CD4-positive, alpha-beta memory T cell (primary cell): ENCODE results near the gene SH3D19. TPM values are rescaled to one million over a fixed set of nuclear protein-coding genes. Genes with fewer than 3 reads are reported as not detected.

Experiments
- CTCF ChIA-PET: fragments of 350-600 bp; sonication (Branson Sonifier 250); formaldehyde crosslinking; loops from one replicate; lab custom pipeline; 2021; ENCODE audit warnings: inconsistent platforms; ENCODE audit not compliant: partially characterized antibody; lab: Charles Lee
- POLR2A ChIA-PET: fragments of 350-600 bp; sonication (Branson Sonifier 250); formaldehyde crosslinking; loops from one replicate; lab custom pipeline; 2021; ENCODE audit not compliant: partially characterized antibody; lab: Charles Lee
- DNase-seq, 5 donors: peaks; one replicate each; pipeline versions ENCODE4 v3.0.0 to v3.0.0-alpha.2; 2020 to 2022; ENCODE audit warnings: mixed read lengths in 1 of 5
- H3K27ac ChIP-seq: one replicate; pipeline ENCODE4 v1.7.0; 2013; ENCODE audit warnings: low read depth, low read length
- H3K27me3 ChIP-seq: 2 replicates; pipeline ENCODE4 v1.7.0; 2013; ENCODE audit warnings: mild to moderate bottlenecking, low read length, moderate library complexity; ENCODE audit not compliant: insufficient read depth
- H3K36me3 ChIP-seq: 2 replicates; pipeline ENCODE4 v1.7.0; 2013; ENCODE audit warnings: mild to moderate bottlenecking, low read length, moderate library complexity; ENCODE audit not compliant: insufficient read depth
- H3K4me1 ChIP-seq: 2 replicates; pipeline ENCODE4 v1.7.0; 2013; ENCODE audit warnings: mild to moderate bottlenecking, low read length, moderate library complexity; ENCODE audit not compliant: insufficient read depth
- H3K4me3 ChIP-seq, 2 donors: one replicate each; pipeline ENCODE4 v1.7.0; 2013; ENCODE audit warnings: low read length in 2 of 2, mild to moderate bottlenecking in 1 of 2
- H3K9me3 ChIP-seq, 2 donors: one replicate each; pipeline ENCODE4 v1.7.0; 2013; ENCODE audit warnings: low read length in 2 of 2, control low read depth in 1 of 2; ENCODE audit not compliant: control insufficient read depth in 1 of 2
- H3K27ac Mint-ChIP-seq, 7 donors: one replicate each; pipeline ENCODE4 v1.8.0; 2020 to 2021; ENCODE audit warnings: mixed read lengths in 7 of 7, mild to moderate bottlenecking in 6 of 7, inconsistent platforms in 3 of 7, moderate library complexity in 3 of 7
- H3K27me3 Mint-ChIP-seq, 2 donors: one replicate each; pipeline ENCODE4 v1.8.0; 2020 to 2021; ENCODE audit warnings: mixed read lengths in 2 of 2
- H3K36me3 Mint-ChIP-seq, 2 donors: one replicate each; pipeline ENCODE4 v1.8.0; 2020 to 2021; ENCODE audit warnings: mixed read lengths in 2 of 2, inconsistent platforms in 1 of 2, mild to moderate bottlenecking in 1 of 2
- H3K4me1 Mint-ChIP-seq, 4 donors: one replicate each; pipeline ENCODE4 v1.8.0; 2020 to 2021; ENCODE audit warnings: mixed read lengths in 4 of 4, mild to moderate bottlenecking in 1 of 4
- H3K4me3 Mint-ChIP-seq, 8 donors: one replicate each; pipeline ENCODE4 v1.8.0; 2020 to 2021; ENCODE audit warnings: mixed read lengths in 8 of 8, mild to moderate bottlenecking in 7 of 8, moderate library complexity in 6 of 8, inconsistent platforms in 3 of 8
- H3K9me3 Mint-ChIP-seq, 8 donors: one replicate each; pipeline ENCODE4 v1.8.0; 2020 to 2021; ENCODE audit warnings: mixed read lengths in 8 of 8, mild to moderate bottlenecking in 5 of 8, inconsistent platforms in 3 of 8, moderate library complexity in 1 of 8
- intact Hi-C: fragments of 100-400 bp; cut with micrococcal nuclease; formaldehyde crosslinking; loops from one replicate; pipeline ENCODE4 v1.15.1; 2023
- polyA plus RNA-seq, 2 donors: library from polyadenylated mRNA; unstranded; fragments of 300-500 nt; fragmentation: Illumina TruSeq; gene quantifications; one replicate each; pipeline ENCODE4 v1.2.3, GENCODE V29; 2021
- total RNA-seq, 2 experiments: library from RNA; stranded (reverse); gene quantifications; one replicate each; pipeline ENCODE4 v1.2.3, GENCODE V29; 2021

Gene SH3D19
- total and polyA plus RNA-seq, 4 experiments from 2014 or later, result 0.11 to 1.4 (median 0.79) TPM

GRCh38 chr4:151356510-151356909 is 31.1 kb upstream of the SH3D19 start:
- Mint-ChIP-seq H3K27ac (no peak overlapping the region), H3K9me3 (peaks cover 0 to 2% (median 0%) of the 10 kb centered on the region in 8 donors), H3K36me3 (no peaks in the 10 kb centered on the region), H3K4me3 (no peak overlapping the region), H3K4me1 (no peaks in the 10 kb centered on the region), H3K27me3 (peaks cover 16 to 17% of the 10 kb centered on the region in 2 donors)
- Histone ChIP-seq H3K9me3 (no peaks in the 10 kb centered on the region), H3K27me3 (no peaks in the 10 kb centered on the region), H3K36me3 (no peaks in the 10 kb centered on the region), H3K4me3 (no peak overlapping the region), H3K4me1 (no peaks in the 10 kb centered on the region), H3K27ac (no peak overlapping the region)
- DNase-seq, result no peak
- ChIA-PET POLR2A (no interaction called here), CTCF (no interaction called here)
- intact Hi-C loops, result no loop called here

GRCh38 chr4:151355155-151355554 is 29.8 kb upstream of the SH3D19 start:
- Histone ChIP-seq H3K27ac (no peak overlapping the region), H3K4me1 (no peaks in the 10 kb centered on the region), H3K36me3 (no peaks in the 10 kb centered on the region), H3K4me3 (no peak overlapping the region), H3K9me3 (no peaks in the 10 kb centered on the region), H3K27me3 (no peaks in the 10 kb centered on the region)
- no peak overlapping the region for H3K4me3 Mint-ChIP-seq
- H3K4me1 Mint-ChIP-seq, result no peaks in the 10 kb centered on the region
- H3K27ac Mint-ChIP-seq, result no peak overlapping the region
- ChIA-PET POLR2A (no interaction called here), CTCF (no interaction called here)
- H3K27me3 Mint-ChIP-seq, result peaks cover 17 to 18% of the 10 kb centered on the region in 2 donors
- no peak for DNase-seq
- intact Hi-C loops, result no loop called here
- H3K9me3 Mint-ChIP-seq, result peaks cover 0 to 2% (median 0%) of the 10 kb centered on the region in 8 donors
- no peaks in the 10 kb centered on the region for H3K36me3 Mint-ChIP-seq

GRCh38 chr4:151347490-151348235 is 22.3 kb upstream of the SH3D19 start:
- no peak for DNase-seq
- H3K36me3 ChIP-seq, result no peaks in the 10 kb centered on the region
- H3K4me3 ChIP-seq, result no peak overlapping the region
- H3K27ac ChIP-seq, result no peak overlapping the region
- Mint-ChIP-seq H3K27me3 (peaks cover 4 to 10% of the 10 kb centered on the region in 2 donors), H3K27ac (no peak overlapping the region), H3K4me1 (no peaks in the 10 kb centered on the region), H3K36me3 (no peaks in the 10 kb centered on the region), H3K9me3 (peaks cover 0 to 7% (median 0%) of the 10 kb centered on the region in 8 donors), H3K4me3 (no peak overlapping the region)
- POLR2A ChIA-PET, result no interaction called here
- no peaks in the 10 kb centered on the region for H3K27me3 ChIP-seq
- H3K4me1 ChIP-seq, result no peaks in the 10 kb centered on the region
- CTCF ChIA-PET, result no interaction called here
- intact Hi-C loops, result no loop called here
- no peaks in the 10 kb centered on the region for H3K9me3 ChIP-seq

- no peaks in the 10 kb centered on the region for H3K36me3 ChIP-seq
- ChIA-PET POLR2A (no interaction called here), CTCF (no interaction called here)
- H3K4me3 ChIP-seq, result no peak overlapping the region
- H3K4me1 ChIP-seq, result no peaks in the 10 kb centered on the region
- H3K27ac ChIP-seq, result no peak overlapping the region
- intact Hi-C loops, result no loop called here
- DNase-seq, result no peak
- Mint-ChIP-seq H3K9me3 (peaks cover 0 to 7% (median 0%) of the 10 kb centered on the region in 8 donors), H3K4me3 (no peak overlapping the region), H3K27ac (no peak overlapping the region), H3K36me3 (no peaks in the 10 kb centered on the region), H3K4me1 (no peaks in the 10 kb centered on the region), H3K27me3 (peaks cover 5 to 12% of the 10 kb centered on the region in 2 donors)
- no peaks in the 10 kb centered on the region for H3K27me3 ChIP-seq
- H3K9me3 ChIP-seq, result no peaks in the 10 kb centered on the region
These were observed 19.5 kb upstream of the SH3D19 start for GRCh38 chr4:151344948-151345347.

- ChIA-PET POLR2A (no interaction called here), CTCF (no interaction called here)
- no peaks in the 10 kb centered on the region for H3K36me3 Mint-ChIP-seq
- peaks cover 6 to 7% of the 10 kb centered on the region in 2 donors for H3K27me3 Mint-ChIP-seq
- Histone ChIP-seq H3K27ac (no peak overlapping the region), H3K9me3 (no peaks in the 10 kb centered on the region), H3K4me3 (no peak overlapping the region), H3K4me1 (no peaks in the 10 kb centered on the region), H3K36me3 (no peaks in the 10 kb centered on the region), H3K27me3 (no peaks in the 10 kb centered on the region)
- DNase-seq, result no peak
- no peak overlapping the region for H3K27ac Mint-ChIP-seq
- intact Hi-C loops, result no loop called here
- no peak overlapping the region for H3K4me3 Mint-ChIP-seq
- H3K4me1 Mint-ChIP-seq, result no peaks in the 10 kb centered on the region
- peaks cover 0 to 7% (median under 1%) of the 10 kb centered on the region in 8 donors for H3K9me3 Mint-ChIP-seq
These were observed 15.5 kb upstream of the SH3D19 start for GRCh38 chr4:151340751-151341385.

GRCh38 chr4:151339467-151339866 is 14.1 kb upstream of the SH3D19 start:
- H3K27me3 Mint-ChIP-seq, result peaks cover 6 to 9% of the 10 kb centered on the region in 2 donors

GRCh38 chr4:151331276-151332042 is 6.1 kb upstream of the SH3D19 start:
- peaks cover 0 to 3% (median 0%) of the 10 kb centered on the region in 8 donors for H3K9me3 Mint-ChIP-seq

More at GRCh38 chr4:151339467-151339866, 14.1 kb upstream of the SH3D19 start:
- POLR2A ChIA-PET, result no interaction called here
- Histone ChIP-seq H3K27me3 (no peaks in the 10 kb centered on the region), H3K4me3 (no peak overlapping the region), H3K36me3 (no peaks in the 10 kb centered on the region), H3K4me1 (no peaks in the 10 kb centered on the region), H3K9me3 (no peaks in the 10 kb centered on the region), H3K27ac (no peak overlapping the region)
- H3K4me3 Mint-ChIP-seq, result no peak overlapping the region
- intact Hi-C loops, result no loop called here
- H3K4me1 Mint-ChIP-seq, result no peaks in the 10 kb centered on the region
- no peak overlapping the region for H3K27ac Mint-ChIP-seq
- CTCF ChIA-PET, result no interaction called here
- no peaks in the 10 kb centered on the region for H3K36me3 Mint-ChIP-seq
- H3K9me3 Mint-ChIP-seq, result peaks cover 0 to 3% (median 0%) of the 10 kb centered on the region in 8 donors
- DNase-seq, result no peak

More at GRCh38 chr4:151331276-151332042, 6.1 kb upstream of the SH3D19 start:
- no peaks in the 10 kb centered on the region for H3K4me1 Mint-ChIP-seq
- Histone ChIP-seq H3K9me3 (no peaks in the 10 kb centered on the region), H3K4me1 (no peaks in the 10 kb centered on the region), H3K27ac (no peak overlapping the region), H3K36me3 (no peaks in the 10 kb centered on the region), H3K27me3 (no peaks in the 10 kb centered on the region), H3K4me3 (no peak overlapping the region)
- no peak for DNase-seq
- H3K4me3 Mint-ChIP-seq, result no peak overlapping the region
- intact Hi-C loops, result no loop called here
- ChIA-PET CTCF (no interaction called here), POLR2A (no interaction called here)
- no peak overlapping the region for H3K27ac Mint-ChIP-seq
- peaks cover 20 to 29% of the 10 kb centered on the region in 2 donors for H3K27me3 Mint-ChIP-seq
- no peaks in the 10 kb centered on the region for H3K36me3 Mint-ChIP-seq
